ENCODE results near the gene P4HA2. TPM values are rescaled to one million over a fixed set of nuclear protein-coding genes. Genes with fewer than 3 reads are reported as not detected.

Gene P4HA2
- total RNA-seq, 2 donors from 2014 or later: 8.4 to 22.9 TPM

GRCh38 chr5:132227235-132227484 lies 493 bp downstream of the P4HA2 start:
- peaks cover 8% of the 10 kb centered on the region for H3K4me1 Mint-ChIP-seq

GRCh38 chr5:132226516-132227234 lies 978 bp downstream of the P4HA2 start:
- Mint-ChIP-seq H3K27ac (no peak overlapping the region), H3K4me1 (peaks cover 8% of the 10 kb centered on the region), H3K27me3 (peaks cover 12% of the 10 kb centered on the region), H3K4me3 (peak overlapping the region; percentile 71), H3K36me3 (ENCODE audit: low read depth) (no peaks in the 10 kb centered on the region), H3K9me3 (no peaks in the 10 kb centered on the region)
- no peak for ATAC-seq (replicated peaks)

More at GRCh38 chr5:132227235-132227484, 493 bp downstream of the P4HA2 start:
- no peak overlapping the region for H3K27ac Mint-ChIP-seq
- H3K4me3 Mint-ChIP-seq: peak overlapping the region; percentile 71
- H3K9me3 Mint-ChIP-seq: no peaks in the 10 kb centered on the region
- no peaks in the 10 kb centered on the region for H3K36me3 Mint-ChIP-seq (ENCODE audit: low read depth)
- H3K27me3 Mint-ChIP-seq: peaks cover 12% of the 10 kb centered on the region
- no peak for ATAC-seq (replicated peaks)

GRCh38 chr5:132225165-132226032 lies 2.3 kb downstream of the P4HA2 start:
- Mint-ChIP-seq H3K27me3 (peaks cover 12% of the 10 kb centered on the region), H3K27ac (no peak overlapping the region), H3K4me3 (peak overlapping the region; percentile 71), H3K9me3 (no peaks in the 10 kb centered on the region), H3K4me1 (peaks cover 8% of the 10 kb centered on the region), H3K36me3 (ENCODE audit: low read depth) (no peaks in the 10 kb centered on the region)
- ATAC-seq (replicated peaks): no peak

- H3K36me3 Mint-ChIP-seq (ENCODE audit: low read depth): no peaks in the 10 kb centered on the region
- peaks cover 9% of the 10 kb centered on the region for H3K27me3 Mint-ChIP-seq
- no peak for ATAC-seq (replicated peaks)
- H3K4me3 Mint-ChIP-seq: no peak overlapping the region
- no peaks in the 10 kb centered on the region for H3K9me3 Mint-ChIP-seq
- peaks cover 8% of the 10 kb centered on the region for H3K4me1 Mint-ChIP-seq
- no peak overlapping the region for H3K27ac Mint-ChIP-seq
Measured at GRCh38 chr5:132224716-132225115, 2.9 kb downstream of the P4HA2 start.

GRCh38 chr5:132223861-132224260 lies 3.8 kb downstream of the P4HA2 start:
- H3K4me1 Mint-ChIP-seq: peaks cover 8% of the 10 kb centered on the region
- peaks cover under 1% of the 10 kb centered on the region for H3K27me3 Mint-ChIP-seq
- no peak overlapping the region for H3K27ac Mint-ChIP-seq
- H3K9me3 Mint-ChIP-seq: no peaks in the 10 kb centered on the region
- ATAC-seq (replicated peaks): no peak
- H3K4me3 Mint-ChIP-seq: no peak overlapping the region
- H3K36me3 Mint-ChIP-seq (ENCODE audit: low read depth): no peaks in the 10 kb centered on the region

- Mint-ChIP-seq H3K4me3 (no peak overlapping the region), H3K4me1 (peaks cover 8% of the 10 kb centered on the region), H3K36me3 (ENCODE audit: low read depth) (no peaks in the 10 kb centered on the region), H3K27me3 (no peaks in the 10 kb centered on the region), H3K27ac (no peak overlapping the region), H3K9me3 (no peaks in the 10 kb centered on the region)
- ATAC-seq (replicated peaks): no peak
Measured at GRCh38 chr5:132222649-132223038, 5.0 kb downstream of the P4HA2 start.

- Mint-ChIP-seq H3K9me3 (no peaks in the 10 kb centered on the region), H3K27ac (no peak overlapping the region), H3K27me3 (no peaks in the 10 kb centered on the region), H3K36me3 (ENCODE audit: low read depth) (no peaks in the 10 kb centered on the region), H3K4me1 (peaks cover 8% of the 10 kb centered on the region), H3K4me3 (no peak overlapping the region)
- no peak for ATAC-seq (replicated peaks)
Measured at GRCh38 chr5:132221781-132222648, 5.6 kb downstream of the P4HA2 start.

- Mint-ChIP-seq H3K4me1 (peaks cover 5% of the 10 kb centered on the region), H3K4me3 (no peak overlapping the region), H3K27ac (no peak overlapping the region), H3K27me3 (no peaks in the 10 kb centered on the region), H3K36me3 (ENCODE audit: low read depth) (no peaks in the 10 kb centered on the region), H3K9me3 (no peaks in the 10 kb centered on the region)
- ATAC-seq (replicated peaks): no peak
Measured at GRCh38 chr5:132220491-132220890, 7.2 kb downstream of the P4HA2 start.

- Mint-ChIP-seq H3K27ac (no peak overlapping the region), H3K4me1 (peaks cover under 1% of the 10 kb centered on the region), H3K9me3 (no peaks in the 10 kb centered on the region), H3K4me3 (no peak overlapping the region), H3K36me3 (ENCODE audit: low read depth) (no peaks in the 10 kb centered on the region), H3K27me3 (no peaks in the 10 kb centered on the region)
- ATAC-seq (replicated peaks): no peak
Measured at GRCh38 chr5:132219981-132220380, 7.7 kb downstream of the P4HA2 start.

- Mint-ChIP-seq H3K27ac (no peak overlapping the region), H3K4me3 (no peak overlapping the region), H3K4me1 (no peaks in the 10 kb centered on the region), H3K36me3 (ENCODE audit: low read depth) (no peaks in the 10 kb centered on the region), H3K9me3 (no peaks in the 10 kb centered on the region), H3K27me3 (no peaks in the 10 kb centered on the region)
- ATAC-seq (replicated peaks): no peak
Measured at GRCh38 chr5:132219289-132219970, 8.2 kb downstream of the P4HA2 start.

- H3K4me1 Mint-ChIP-seq: no peaks in the 10 kb centered on the region
- H3K27ac Mint-ChIP-seq: no peak overlapping the region
- ATAC-seq (replicated peaks): no peak
- H3K4me3 Mint-ChIP-seq: no peak overlapping the region
- no peaks in the 10 kb centered on the region for H3K27me3 Mint-ChIP-seq
- no peaks in the 10 kb centered on the region for H3K9me3 Mint-ChIP-seq
- no peaks in the 10 kb centered on the region for H3K36me3 Mint-ChIP-seq (ENCODE audit: low read depth)
Measured at GRCh38 chr5:132218321-132218720, 9.3 kb downstream of the P4HA2 start.

- Mint-ChIP-seq H3K27me3 (no peaks in the 10 kb centered on the region), H3K4me1 (no peaks in the 10 kb centered on the region), H3K4me3 (no peak overlapping the region), H3K36me3 (ENCODE audit: low read depth) (no peaks in the 10 kb centered on the region), H3K27ac (no peak overlapping the region), H3K9me3 (no peaks in the 10 kb centered on the region)
- ATAC-seq (replicated peaks): no peak
Measured at GRCh38 chr5:132215329-132215728, 12.3 kb downstream of the P4HA2 start.

- no peaks in the 10 kb centered on the region for H3K4me1 Mint-ChIP-seq
- H3K9me3 Mint-ChIP-seq: no peaks in the 10 kb centered on the region
- no peak for ATAC-seq (replicated peaks)
- no peaks in the 10 kb centered on the region for H3K36me3 Mint-ChIP-seq (ENCODE audit: low read depth)
- H3K27me3 Mint-ChIP-seq: no peaks in the 10 kb centered on the region
- H3K27ac Mint-ChIP-seq: no peak overlapping the region
- H3K4me3 Mint-ChIP-seq: no peak overlapping the region
Measured at GRCh38 chr5:132214491-132214890, 13.2 kb downstream of the P4HA2 start.

- H3K36me3 Mint-ChIP-seq (ENCODE audit: low read depth): no peaks in the 10 kb centered on the region
- H3K4me3 Mint-ChIP-seq: no peak overlapping the region
- no peaks in the 10 kb centered on the region for H3K27me3 Mint-ChIP-seq
- ATAC-seq (replicated peaks): no peak
- H3K9me3 Mint-ChIP-seq: no peaks in the 10 kb centered on the region
- no peak overlapping the region for H3K27ac Mint-ChIP-seq
- H3K4me1 Mint-ChIP-seq: no peaks in the 10 kb centered on the region
Measured at GRCh38 chr5:132213666-132214065, 14.0 kb downstream of the P4HA2 start.

All from activated T-helper 17 cell treated with anti-CD3 and anti-CD28 coated beads, Interleukin-2, amount 50 U/mL, for 72 hours (primary cell).